ENCODE measurements around the gene SNX9.
"Not testable (repeated sequence)": the region's sequence is repeated elsewhere in the genome, so short reads cannot be mapped to it uniquely, and the experiment has no call there.

The SNX9 gene

GRCh38 chr6:157823001-157823527, at the start of gene SNX9:
TSS of gene SNX9 (plus strand) at chr6:157823246. CDS start at chr6:157823435, 189 bp downstream.
- peak; percentile 53 to 60 for DNase-seq

DNA sequence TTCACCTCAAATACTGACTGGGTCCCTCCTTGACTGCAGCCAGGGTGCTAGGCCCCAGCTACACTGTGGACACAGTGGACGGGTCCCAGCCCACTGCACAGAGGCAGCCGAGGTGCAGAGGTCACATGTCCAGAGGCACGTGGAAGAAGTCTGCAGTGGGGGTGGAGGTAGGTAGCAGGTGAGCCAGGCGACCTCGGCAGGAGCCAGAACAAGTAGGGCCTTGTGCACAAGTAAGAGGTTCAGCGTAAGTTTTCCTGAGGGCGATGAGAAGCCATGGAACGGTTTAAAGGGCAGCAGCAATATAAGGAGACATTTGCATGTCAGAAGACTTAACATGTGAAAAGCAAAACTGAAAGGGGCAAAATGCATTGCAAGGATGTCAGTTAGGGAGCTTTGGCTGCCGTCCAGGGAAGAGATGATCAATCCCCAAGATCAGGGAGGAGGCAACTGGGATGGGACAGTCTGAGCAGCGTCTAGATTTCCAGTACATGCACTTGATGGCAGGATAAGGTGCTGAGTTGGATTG, 49.7 kb upstream of the SNX9 start:
- no peak for DNase-seq

DNA sequence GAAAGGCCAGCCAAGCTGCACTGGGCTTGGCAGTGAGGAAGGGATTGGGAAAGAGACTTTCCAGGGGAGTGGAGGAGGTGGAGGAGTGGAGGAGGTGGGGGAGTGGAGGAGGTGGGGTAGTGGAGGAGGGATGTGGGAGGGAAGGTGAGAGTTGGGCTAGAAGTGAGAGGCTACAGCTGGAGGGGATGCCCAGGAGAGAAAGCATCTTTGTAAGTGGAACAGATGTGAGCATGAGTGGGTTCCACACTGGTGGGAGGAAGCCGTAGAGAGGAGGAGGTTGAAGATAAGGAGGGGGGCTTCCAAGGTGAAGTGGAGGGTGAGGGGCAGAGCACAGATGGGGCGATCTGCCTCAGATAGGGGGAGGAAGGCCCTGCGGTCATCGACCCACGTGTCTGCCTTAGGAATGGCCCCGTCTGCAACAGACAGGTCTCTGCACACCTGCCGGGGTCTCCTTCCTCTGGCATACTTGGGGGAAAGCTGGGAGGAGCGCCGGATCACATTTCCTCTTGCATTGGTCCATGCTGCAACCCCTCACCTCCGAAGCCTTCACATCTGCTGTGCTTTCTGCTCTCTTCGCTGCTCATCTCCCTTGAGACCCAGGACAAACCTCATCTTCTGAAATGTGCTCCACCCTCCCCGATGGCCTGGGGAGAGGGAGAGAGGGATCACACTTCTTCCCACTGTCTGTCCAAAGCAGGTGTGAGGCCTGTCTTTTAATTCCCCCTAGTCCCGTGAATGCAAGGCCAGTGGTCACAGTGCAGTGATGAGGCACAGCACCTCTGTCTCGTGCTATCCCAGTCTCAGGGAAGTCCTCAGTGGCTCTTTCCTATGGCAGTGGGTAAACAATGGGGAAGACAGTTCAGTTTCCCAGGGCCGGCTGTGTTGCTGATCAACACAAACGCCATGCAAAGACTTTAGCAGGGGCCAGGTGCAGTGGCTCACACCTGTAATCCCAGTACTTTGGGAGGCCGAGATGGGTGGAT, 48.6 kb upstream of the SNX9 start:
- DNase-seq = no peak

DNA sequence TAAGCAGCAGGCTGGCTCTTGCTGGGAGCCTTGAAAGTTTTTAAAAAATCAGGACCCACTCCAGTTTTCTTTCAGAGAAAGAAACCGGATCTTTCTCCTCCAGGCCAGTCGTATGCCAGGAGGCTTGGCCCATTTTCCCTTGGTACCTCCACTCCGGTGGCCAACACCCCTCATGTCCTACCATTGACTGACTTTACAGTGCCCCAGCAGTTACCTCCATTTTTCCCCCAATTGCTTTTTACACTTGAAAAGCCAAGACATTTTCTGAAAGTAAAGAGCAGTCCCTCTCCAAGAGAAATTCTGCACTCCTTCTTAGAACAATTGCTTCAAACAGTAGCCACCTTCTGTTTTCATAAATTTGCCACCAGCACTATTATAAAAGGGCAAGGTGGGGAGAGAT, 47.7 kb upstream of the SNX9 start:
- no peak for DNase-seq

GRCh38 chr6:157777344-157777743, 45.7 kb upstream of the SNX9 start:
- no peak for DNase-seq

DNA sequence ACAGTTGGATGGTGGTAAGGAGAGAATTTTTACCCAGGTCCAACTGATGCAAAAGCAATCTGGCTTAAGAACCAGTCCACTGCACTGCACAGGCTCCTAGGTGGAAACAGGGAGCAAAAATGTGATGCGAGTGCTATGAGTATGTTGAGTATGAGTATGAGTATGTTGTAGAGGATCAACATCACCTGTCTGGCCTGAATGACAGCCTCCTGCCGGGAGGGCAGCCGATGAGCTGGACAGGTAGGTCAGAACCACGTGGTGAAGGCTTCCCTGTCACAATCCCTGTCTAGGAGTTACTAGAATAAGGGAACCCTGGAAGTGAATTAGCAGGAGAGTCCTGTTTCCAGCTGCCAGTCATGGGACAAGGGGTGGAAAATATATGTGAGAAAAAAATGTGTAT, 44.3 kb upstream of the SNX9 start:
- no peak for DNase-seq

- DNase-seq = no peak
Measured at GRCh38 chr6:157779705-157780604, 43.1 kb upstream of the SNX9 start.

DNA sequence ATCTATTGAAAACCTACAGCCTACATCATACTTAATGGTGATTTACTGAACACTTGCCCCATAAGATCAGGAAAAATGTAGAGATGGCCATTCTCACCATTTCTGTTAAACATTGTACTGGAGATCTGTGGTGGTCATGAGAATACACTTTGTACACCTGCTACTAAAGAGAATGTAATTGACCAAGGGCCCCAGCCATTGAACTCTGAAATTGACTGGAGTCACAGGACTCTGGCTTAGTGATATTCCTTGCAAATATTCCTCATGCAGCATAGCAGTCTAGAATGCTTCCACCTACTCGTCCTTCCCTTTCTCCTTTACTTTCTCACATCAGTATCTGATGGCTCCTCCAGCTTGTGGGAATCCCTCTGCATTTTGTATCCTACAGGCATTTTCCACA, 37.4 kb upstream of the SNX9 start:
- no peak for DNase-seq

GRCh38 chr6:157786221-157786620, 36.8 kb upstream of the SNX9 start:
- DNase-seq = no peak

- no peak for DNase-seq
Measured at GRCh38 chr6:157787080-157787479, 36.0 kb upstream of the SNX9 start.

- no peak for DNase-seq
Measured at GRCh38 chr6:157788180-157788579, 34.9 kb upstream of the SNX9 start.

DNA sequence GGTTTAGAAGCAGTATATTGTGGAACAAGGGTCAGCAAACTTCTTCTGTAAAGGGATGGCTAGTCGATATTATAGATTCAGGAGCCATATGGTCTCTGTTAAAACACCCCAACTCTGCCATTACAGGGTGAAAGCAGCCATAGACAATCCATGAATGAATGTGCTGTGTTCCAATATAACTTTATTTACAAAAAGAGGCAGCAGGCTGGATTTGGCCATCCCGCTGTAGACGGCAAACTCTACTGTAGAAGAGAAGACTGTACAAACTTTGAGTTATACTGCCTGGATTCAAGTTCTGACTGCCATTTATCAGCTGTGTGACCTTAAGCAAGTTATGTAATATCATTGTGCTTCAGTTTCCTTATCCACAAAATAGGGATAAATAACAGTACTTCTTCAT, 33.7 kb upstream of the SNX9 start:
- no peak for DNase-seq

DNA sequence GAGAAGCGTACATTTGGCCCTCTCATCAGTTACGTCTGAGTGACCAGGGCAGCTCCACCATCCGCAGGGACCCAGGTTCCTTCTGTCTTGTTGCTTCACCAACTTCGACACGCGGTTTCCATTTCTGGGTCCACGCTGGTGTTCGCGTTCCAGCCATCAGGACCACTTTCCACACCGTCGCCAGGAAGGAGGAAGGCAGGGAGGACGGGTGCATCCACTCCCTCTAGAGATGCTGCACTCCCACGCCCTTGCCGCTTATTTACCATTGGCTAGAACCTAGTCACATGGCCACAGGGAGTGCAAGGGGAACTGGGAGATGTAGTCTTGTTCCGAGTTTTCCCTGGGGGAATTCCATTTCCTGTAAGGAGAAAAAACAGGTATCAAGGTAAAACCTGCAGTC, 33.2 kb upstream of the SNX9 start:
- no peak for DNase-seq

- DNase-seq = no peak
Measured at GRCh38 chr6:157790548-157791160, 32.4 kb upstream of the SNX9 start.

DNA sequence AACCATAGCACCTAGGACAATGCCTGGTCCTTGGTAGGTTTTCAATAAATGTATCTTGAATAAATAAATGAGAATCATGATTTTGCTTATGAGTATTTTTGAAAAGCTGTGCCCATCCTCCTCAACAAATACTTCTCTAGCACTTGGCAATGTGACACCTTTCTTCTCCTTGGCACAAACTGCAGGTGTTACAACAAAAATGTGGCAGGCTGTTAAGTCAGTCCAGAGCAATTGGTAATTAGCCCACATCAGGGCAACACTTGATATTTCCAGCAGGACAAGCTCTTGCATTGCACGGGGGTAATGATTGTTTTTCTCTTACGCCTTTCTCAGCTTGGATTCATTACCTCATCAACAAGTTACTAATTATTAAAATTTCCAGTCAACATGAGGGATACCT, 31.6 kb upstream of the SNX9 start:
- DNase-seq = no peak

DNA sequence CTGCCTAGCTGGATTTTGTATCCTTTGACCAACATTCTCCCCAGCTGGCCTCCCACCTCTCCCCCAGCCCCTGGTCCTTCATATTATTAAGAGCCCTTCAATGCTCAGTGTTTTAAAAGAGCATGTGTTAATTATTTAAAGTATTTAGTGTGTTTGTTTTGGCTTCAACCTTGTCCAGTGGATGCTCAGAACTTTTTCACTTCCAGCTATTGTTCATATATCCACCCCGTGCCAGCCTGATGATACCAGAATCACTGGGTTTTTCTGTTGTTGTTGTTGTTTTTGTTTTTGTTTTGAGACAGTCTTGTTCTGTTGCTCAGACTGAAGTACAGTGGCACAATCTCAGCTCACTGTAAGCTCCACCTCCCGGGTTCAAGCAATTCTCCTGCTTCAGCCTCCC, 30.4 kb upstream of the SNX9 start:
- DNase-seq = no peak

GRCh38 chr6:157794012-157794411, 29.0 kb upstream of the SNX9 start:
- not testable (repeated sequence) for DNase-seq

GRCh38 chr6:157795841-157796240, 27.2 kb upstream of the SNX9 start:
- DNase-seq = no peak

DNA sequence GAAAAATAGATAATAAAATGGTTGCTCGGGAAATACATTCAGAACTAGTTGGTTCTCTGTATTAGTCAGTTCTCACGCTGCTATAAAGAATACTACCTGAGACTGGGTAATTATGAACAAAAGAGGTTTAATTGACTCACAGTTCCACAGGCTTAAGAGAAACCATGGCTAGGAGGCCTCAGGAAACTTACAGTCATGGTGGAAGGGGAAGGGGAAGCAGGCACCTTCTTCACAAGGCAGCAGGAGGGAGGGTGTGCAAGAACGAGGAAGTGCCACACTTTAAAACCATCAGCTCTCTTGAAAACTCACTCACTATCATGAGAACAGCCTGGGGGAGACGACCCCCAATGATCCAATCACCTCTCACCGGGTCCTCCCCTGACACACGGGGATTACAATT, 24.2 kb upstream of the SNX9 start:
- DNase-seq = no peak

GRCh38 chr6:157799561-157799960, 23.5 kb upstream of the SNX9 start:
- DNase-seq = not testable (repeated sequence)

GRCh38 chr6:157800420-157801237, 22.4 kb upstream of the SNX9 start:
- peak in 1 of 2 donors; percentile 25 for DNase-seq
